Heart left ventricle (tissue), 16 donors: ENCODE measurements around the gene RPS14. TPM values are rescaled to one million over a fixed set of nuclear protein-coding genes. Genes with fewer than 3 reads are reported as not detected.

Source experiments
- ATAC-seq, 4 donors: fragments of 200-7000 bp; cut with Tn5 transposase; one replicate each; pipeline ENCODE4 v1.9.1; 2020 to 2022; ENCODE audit warnings: moderate library complexity in 4 of 4, mild to moderate bottlenecking in 3 of 4, moderate number of reproducible peaks in 1 of 4
- DNase-seq, 5 donors: peaks; one replicate each; pipeline ENCODE4 v3.0.0-alpha.2; 2020
- H3K27ac ChIP-seq, 12 donors: fragments of 200-600 bp; sonication (generic) in 4 of 12; one replicate each; pipeline versions ENCODE4 v1.5.0 to v1.8.0; 2016 to 2022; ENCODE audit warnings: mild to moderate bottlenecking in 2 of 12
- H3K27me3 ChIP-seq, 9 donors: fragments of 200-600 bp; sonication (generic) in 2 of 9; one replicate each; pipeline versions ENCODE4 v1.5.1 to v1.8.0; 2016 to 2022; ENCODE audit warnings: mild to moderate bottlenecking in 3 of 9
- H3K36me3 ChIP-seq, 9 donors: fragments of 200-600 bp; sonication (generic) in 2 of 9; one replicate each; pipeline versions ENCODE4 v1.5.0 to v1.8.0; 2018 to 2022; ENCODE audit warnings: mild to moderate bottlenecking in 2 of 9
- H3K4me1 ChIP-seq, 12 donors: fragments of 200-600 bp; sonication (generic) in 4 of 12; one replicate each; pipeline versions ENCODE4 v1.5.0 to v1.8.0; 2016 to 2022; ENCODE audit warnings: mild to moderate bottlenecking in 3 of 12
- H3K4me3 ChIP-seq, 12 donors: fragments of 200-600 bp; sonication (generic) in 4 of 12; one replicate each; pipeline versions ENCODE4 v1.5.0 to v1.8.0; 2017 to 2022; ENCODE audit warnings: mild to moderate bottlenecking in 9 of 12, moderate library complexity in 4 of 12
- H3K9me3 ChIP-seq, 12 donors: fragments of 200-600 bp; sonication (generic) in 4 of 12; one replicate each; pipeline versions ENCODE4 v1.5.0 to v1.8.0; 2016 to 2022; ENCODE audit warnings: mild to moderate bottlenecking in 1 of 12
- POLR2A ChIP-seq, 2 donors: fragments of 450-650 bp; IDR thresholded peaks; one replicate each; pipeline ENCODE4 v1.6.1; 2017; ENCODE audit warnings: antibody characterized with exemption in 2 of 2, mild to moderate bottlenecking in 2 of 2, moderate library complexity in 2 of 2
- WGBS, 4 donors: extraction: QIAGEN DNeasy Blood & Tissue Kit in 2 of 4; methylation state at CpG; one replicate each; pipeline versions ENCODE4 v1.1.5 to v1.1.7; 2013 to 2018; 5-methylcytosine and 5-hydroxymethylcytosine counted together
- intact Hi-C, 10 donors: fragments of 100-400 bp; cut with DNase I; formaldehyde crosslinking; loops; one replicate each; pipeline versions ENCODE4 v1.11.1 to v1.14.2; 2022
- polyA plus RNA-seq, 2 donors: library from polyadenylated mRNA; stranded (reverse); fragments of 200-250 nt; gene quantifications; one replicate each; pipeline ENCODE4 v1.2.3, GENCODE V29; 2013
- total RNA-seq, 9 donors: library from RNA; depleted of rRNA in 2 of 9; stranded (reverse); fragments of >200 nt in 2 of 9; fragmentation: NEBNext Ultra II Directional in 3 of 9; extraction: Animal tissue kit (Norgen Biotek cat#: 25700) in 3 of 9; gene quantifications; one replicate each; pipeline versions ENCODE4 v1.1.0 to v1.2.4, GENCODE V29; 2016 to 2023
- TF ChIP-seq, protein P1 (sequence below), 12 donors: fragments of 200-600 bp; sonication (generic) in 4 of 12; IDR thresholded peaks; one replicate each; pipeline versions ENCODE4 v1.5.0 to v1.8.0; 2018 to 2022; ENCODE audit warnings: antibody characterized with exemption in 12 of 12, mild to moderate bottlenecking in 5 of 12
- donor health status: ischemic (EF 13 %, LVEDD 7.1; RV severe dilation, severe dysfunction).
- donor health status: healthy with polysubstance abuse.
- donor health status: DM: no; HTN: yes; CAD: no.
- donor health status: DM: no; HTN: no; CAD: no.
- donor health status: ischemic (EF 25% LVEDD 6.9; RV normal size, moderate dysfunction).
- donor health status: ischemic (EF 25% LVEDD 5.7; RV mildly dilated, moderate dysfunction).
- donor health status: healthy.
- donor health status: DM: yes; HTN: yes; CAD: no.
- donor health status: ischemic (EF 35%, LVEDD 5.7; RV mildly dilated, moderate dysfunction).
- donor health status: nonischemic (EF 11% LVEDD 7.7; RV severe dilation, severe dysfunction).
- donor health status: DM: yes; HTN: yes; CAD: no.
- donor health status: PGD.
- donor health status: ischemic (EF 29% LVEDD 5.4; RV normal size, mild dysfunction).
- donor health status: nonischemic (EF 23%, LVEDD 6.1; RV moderate dilation, normal function).

Gene RPS14
- total and polyA plus RNA-seq, 11 donors, result 1,031 to 3,474 (median 1,358) TPM

DNA sequence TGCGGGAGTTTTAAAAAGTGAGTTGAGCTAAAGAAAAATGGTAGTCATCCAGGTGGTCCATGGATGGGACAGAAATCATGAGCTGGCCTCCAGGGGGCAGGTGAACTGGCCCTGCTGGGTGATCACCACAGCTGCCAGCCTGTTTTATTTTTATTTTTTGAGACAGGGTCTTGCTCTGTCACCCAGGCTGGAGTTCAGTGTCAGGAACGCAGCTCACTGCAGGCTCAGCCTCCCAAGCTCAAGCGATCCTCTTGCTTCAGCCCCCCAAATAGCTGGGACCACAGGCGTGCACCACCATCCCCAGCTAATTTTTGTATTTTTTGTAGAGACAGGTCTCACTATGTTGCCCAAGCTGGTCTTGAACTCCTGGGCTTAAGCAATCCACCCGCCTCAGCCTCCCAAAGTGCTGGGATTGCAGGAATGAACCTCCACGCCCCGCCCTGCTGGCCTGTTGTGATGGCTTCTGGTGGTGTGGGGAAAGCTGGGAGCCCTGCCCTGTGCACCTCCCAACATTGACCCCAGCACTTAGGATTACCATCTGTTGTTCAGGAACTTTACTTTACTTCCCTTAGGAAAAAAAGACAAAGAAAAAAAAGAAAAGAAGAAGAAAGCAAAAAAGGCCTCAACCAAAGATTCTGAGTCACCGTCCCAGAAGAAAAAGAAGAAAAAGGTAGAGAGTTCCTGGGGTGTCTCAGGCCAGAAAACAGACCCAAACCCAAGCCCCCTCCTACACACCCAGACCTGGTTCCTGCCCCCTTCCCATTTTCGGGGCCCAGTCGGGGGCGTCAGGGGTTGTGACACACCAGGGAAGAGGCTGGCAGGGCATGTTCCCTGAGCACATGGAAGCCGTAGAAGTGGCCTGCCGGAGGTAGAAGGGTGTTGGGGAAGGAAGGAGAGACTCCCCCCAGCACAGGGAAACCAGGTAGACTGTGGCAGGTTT is 51.5 kb downstream of the RPS14 start:
- Histone ChIP-seq H3K27me3 (no peaks in the 10 kb centered on the region), H3K36me3 (peaks cover 0 to 98% (median 91%) of the 10 kb centered on the region in 9 donors), H3K4me1 (no peaks in the 10 kb centered on the region), H3K27ac (no peak overlapping the region), H3K9me3 (no peaks in the 10 kb centered on the region), H3K4me3 (no peak overlapping the region)
- ATAC-seq (no peak), DNase-seq (peak in 2 of 5 donors; percentile 24)
- no peak for TF ChIP-seq POLR2A (IDR thresholded peaks at IDR 0.05)
- TF ChIP-seq, protein P1, sequence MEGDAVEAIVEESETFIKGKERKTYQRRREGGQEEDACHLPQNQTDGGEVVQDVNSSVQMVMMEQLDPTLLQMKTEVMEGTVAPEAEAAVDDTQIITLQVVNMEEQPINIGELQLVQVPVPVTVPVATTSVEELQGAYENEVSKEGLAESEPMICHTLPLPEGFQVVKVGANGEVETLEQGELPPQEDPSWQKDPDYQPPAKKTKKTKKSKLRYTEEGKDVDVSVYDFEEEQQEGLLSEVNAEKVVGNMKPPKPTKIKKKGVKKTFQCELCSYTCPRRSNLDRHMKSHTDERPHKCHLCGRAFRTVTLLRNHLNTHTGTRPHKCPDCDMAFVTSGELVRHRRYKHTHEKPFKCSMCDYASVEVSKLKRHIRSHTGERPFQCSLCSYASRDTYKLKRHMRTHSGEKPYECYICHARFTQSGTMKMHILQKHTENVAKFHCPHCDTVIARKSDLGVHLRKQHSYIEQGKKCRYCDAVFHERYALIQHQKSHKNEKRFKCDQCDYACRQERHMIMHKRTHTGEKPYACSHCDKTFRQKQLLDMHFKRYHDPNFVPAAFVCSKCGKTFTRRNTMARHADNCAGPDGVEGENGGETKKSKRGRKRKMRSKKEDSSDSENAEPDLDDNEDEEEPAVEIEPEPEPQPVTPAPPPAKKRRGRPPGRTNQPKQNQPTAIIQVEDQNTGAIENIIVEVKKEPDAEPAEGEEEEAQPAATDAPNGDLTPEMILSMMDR (IDR thresholded peaks at IDR 0.05), result peak in 2 of 12 donors; percentile 7 to 14
- intact Hi-C loops, result loop anchor here in 6 of 10 donors (5.0 to 10.0 kb wide), 2 partner anchors 39 to 47 kb away; partner anchors contain the start of gene RPS14 (in 1 of the 6)
- WGBS, 4 donors, result 92 to 95% (median 94%) methylated on average over 13 of the region's 13 CpGs

DNA sequence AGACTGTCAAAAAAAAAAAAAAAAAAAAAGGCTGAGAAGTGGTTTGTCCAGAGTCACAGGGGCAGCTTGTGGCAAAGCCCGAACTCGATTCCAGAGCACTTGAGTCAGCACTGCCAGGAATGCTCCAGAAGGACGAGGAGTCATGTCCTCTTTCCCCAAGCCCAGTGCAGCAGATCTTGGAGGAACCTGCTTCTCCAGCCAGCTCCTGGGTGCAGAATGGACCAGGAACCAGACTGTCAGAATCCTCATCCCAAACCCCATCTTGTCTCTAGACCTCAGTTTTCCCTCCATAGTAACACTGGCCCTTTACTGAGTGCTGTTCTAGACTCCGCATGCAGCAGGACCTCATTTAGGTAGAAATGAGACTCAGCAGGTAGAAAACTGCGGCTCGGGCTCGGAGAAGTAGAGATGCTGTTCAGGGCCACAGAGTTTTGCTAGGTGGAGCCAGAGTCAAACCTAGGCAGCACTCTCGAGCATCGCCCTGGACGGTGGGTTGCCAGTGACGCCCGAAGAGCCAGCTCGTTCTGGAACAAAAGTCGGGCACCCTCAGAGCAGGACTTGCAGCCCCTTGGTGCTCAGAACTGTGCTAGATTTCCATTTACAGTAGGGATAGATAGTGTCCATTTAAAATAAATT is 52.3 kb downstream of the RPS14 start:
- intact Hi-C loops, result loop anchor here in 6 of 10 donors (5.0 to 10.0 kb wide), 2 partner anchors 40 to 48 kb away; partner anchors contain the start of gene RPS14 (in 1 of the 6)
- 93 to 95% (median 94%) methylated on average over 10 to 14 of the region's 14 CpGs for WGBS, 4 donors
- Histone ChIP-seq H3K36me3 (peaks cover 0 to 98% (median 91%) of the 10 kb centered on the region in 9 donors), H3K27me3 (no peaks in the 10 kb centered on the region), H3K4me3 (no peak overlapping the region), H3K9me3 (no peaks in the 10 kb centered on the region), H3K4me1 (no peaks in the 10 kb centered on the region), H3K27ac (no peak overlapping the region)
- ATAC-seq, result no peak
- peak in 1 of 5 donors; percentile 11 for DNase-seq
- TF ChIP-seq, protein P1 (IDR thresholded peaks at IDR 0.05), result no peak
- TF ChIP-seq POLR2A (IDR thresholded peaks at IDR 0.05), result no peak

DNA sequence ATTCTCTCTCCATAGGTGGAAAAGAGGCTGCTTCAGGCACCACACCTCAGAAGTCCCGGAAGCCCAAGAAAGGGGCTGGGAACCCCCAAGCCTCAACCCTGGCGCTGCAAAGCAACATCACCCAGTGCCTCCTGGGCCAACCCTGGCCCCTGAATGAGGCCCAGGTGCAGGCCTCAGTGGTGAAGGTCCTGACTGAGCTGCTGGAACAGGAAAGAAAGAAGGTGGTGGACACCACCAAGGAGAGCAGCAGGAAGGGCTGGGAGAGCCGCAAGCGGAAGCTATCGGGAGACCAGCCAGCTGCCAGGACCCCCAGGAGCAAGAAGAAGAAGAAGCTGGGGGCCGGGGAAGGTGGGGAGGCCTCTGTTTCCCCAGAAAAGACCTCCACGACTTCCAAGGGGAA is 53.3 kb downstream of the RPS14 start:
- Histone ChIP-seq H3K36me3 (peaks cover 0 to 99% (median 92%) of the 10 kb centered on the region in 9 donors), H3K4me3 (no peak overlapping the region), H3K4me1 (no peaks in the 10 kb centered on the region), H3K27ac (no peak overlapping the region), H3K9me3 (no peaks in the 10 kb centered on the region), H3K27me3 (no peaks in the 10 kb centered on the region)
- WGBS, 4 donors, result 93 to 96% (median 94%) methylated on average over 7 of the region's 7 CpGs
- DNase-seq (peak in 1 of 5 donors; percentile 6), ATAC-seq (no peak)
- intact Hi-C loops, result loop anchor here in 6 of 10 donors (5.0 to 10.0 kb wide), 2 partner anchors 41 to 49 kb away; partner anchors contain the start of gene RPS14 (in 1 of the 6)
- TF ChIP-seq, protein P1 (IDR thresholded peaks at IDR 0.05), result no peak
- no peak for TF ChIP-seq POLR2A (IDR thresholded peaks at IDR 0.05)

DNA sequence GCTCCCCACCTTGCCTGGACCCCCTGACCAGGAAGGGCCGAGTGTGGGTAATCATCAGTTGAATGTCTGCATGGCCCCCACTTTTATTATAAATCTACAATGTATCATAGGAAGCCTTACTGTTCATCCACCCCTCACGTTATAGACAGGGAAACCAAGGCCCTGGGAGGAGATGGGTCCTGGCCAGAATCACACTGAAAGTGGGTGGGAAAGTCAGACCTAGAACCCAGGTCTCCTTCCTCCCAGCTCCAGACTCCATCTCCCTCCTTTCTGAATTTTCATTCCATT is 53.9 kb downstream of the RPS14 start:
- H3K27me3 ChIP-seq, result no peaks in the 10 kb centered on the region
- no peak overlapping the region for H3K27ac ChIP-seq
- TF ChIP-seq, protein P1 (IDR thresholded peaks at IDR 0.05), result no peak
- no peak for TF ChIP-seq POLR2A (IDR thresholded peaks at IDR 0.05)
- intact Hi-C loops, result loop anchor here in 6 of 10 donors (5.0 to 10.0 kb wide), 2 partner anchors 42 to 49 kb away; partner anchors contain the start of gene RPS14 (in 1 of the 6)
- ATAC-seq (no peak), DNase-seq (no peak)
- H3K36me3 ChIP-seq, result peaks cover 0 to 99% (median 92%) of the 10 kb centered on the region in 9 donors
- H3K9me3 ChIP-seq, result no peaks in the 10 kb centered on the region
- H3K4me1 ChIP-seq, result no peaks in the 10 kb centered on the region
- 91 to 94% (median 93%) methylated on average over 2 of the region's 2 CpGs for WGBS, 4 donors
- H3K4me3 ChIP-seq, result no peak overlapping the region
